Measurements from ENCODE around the gene PHACTR1. TPM values are rescaled to one million over a fixed set of nuclear protein-coding genes. Genes with fewer than 3 reads are reported as not detected.

Gene PHACTR1
- total and polyA plus RNA-seq, 4 donors = 0.31 to 1.5 (median 0.79) TPM

- peaks cover 4 to 8% (median 5%) of the 10 kb centered on the region in 4 donors for H3K36me3 ChIP-seq (ENCODE audit: control insufficient read depth in 4 of 4, insufficient read depth in 3 of 4, low read depth in 1 of 4, low read length in 3 of 4)
- peak within 1 kb of the TSS; percentile 82 to 84 for H3K9ac ChIP-seq (ENCODE audit: low read depth in 1 of 2, low read length in 2 of 2)
- H3K27ac ChIP-seq (ENCODE audit: low read depth in 1 of 2, low read length in 2 of 2) = peak within 1 kb of the TSS; percentile 87 to 94
- DNase-seq (ENCODE audit: low spot score) = peak; percentile 95
- WGBS = under 1% methylated on average over 63 of the region's 63 CpGs
- H3K27me3 ChIP-seq (ENCODE audit: control insufficient read depth in 4 of 4, insufficient read depth in 4 of 4, low read length in 3 of 4) = no peaks in the 10 kb centered on the region
- H3K9me3 ChIP-seq (ENCODE audit: control insufficient read depth in 4 of 4, low read length in 3 of 4) = no peaks in the 10 kb centered on the region
- H3K4me1 ChIP-seq (ENCODE audit: control insufficient read depth in 4 of 4, insufficient read depth in 4 of 4, low read length in 3 of 4) = peaks cover 0 to 12% (median 4%) of the 10 kb centered on the region in 4 donors
- H3K4me3 ChIP-seq (ENCODE audit: low read depth in 1 of 3, low read length in 3 of 3) = peak within 1 kb of the TSS; percentile 84 to 97 (median 88)
- TF ChIP-seq GABPA (IDR thresholded peaks at IDR 0.05 in 1 of 2, conservative IDR thresholded peaks at IDR 0.05 in 1 of 2) = peak in 1 of 2 donors; percentile 83
- TF ChIP-seq RXRA (IDR thresholded peaks at IDR 0.05) = no peak
- no peak for TF ChIP-seq FOXA2 (IDR thresholded peaks at IDR 0.05)
- peak; percentile 16 for TF ChIP-seq YY1 (IDR thresholded peaks at IDR 0.05)
- TF ChIP-seq ATF3 (IDR thresholded peaks at IDR 0.05) = no peak
- peak in 1 of 2 donors; percentile 27 for TF ChIP-seq RAD21 (IDR thresholded peaks at IDR 0.05)
- no peak for TF ChIP-seq HNF4A (conservative IDR thresholded peaks at IDR 0.05)
- TF ChIP-seq CTCF (IDR thresholded peaks at IDR 0.05; ENCODE audit: low read depth, low read length, missing input control) = peak; percentile 27
- TF ChIP-seq REST (IDR thresholded peaks at IDR 0.05) = no peak
- peak; percentile 40 for TF ChIP-seq TAF1 (conservative IDR thresholded peaks at IDR 0.05)
- TF ChIP-seq SP1 (IDR thresholded peaks at IDR 0.05) = no peak
These were observed 611.7 kb downstream of the PHACTR1 start, which contains the start of gene TBC1D7 for GRCh38 chr6:13328076-13328874. TSS of gene TBC1D7 (minus strand) at chr6:13328537. CDS start at chr6:13326898, 1,639 bp downstream.

GRCh38 chr6:13328875-13329183 is 612.3 kb downstream of the PHACTR1 start:
- 2% methylated on average over 2 of the region's 2 CpGs for WGBS
- peak overlapping the region; percentile 63 to 84 for H3K9ac ChIP-seq (ENCODE audit: low read depth in 1 of 2, low read length in 2 of 2)
- peak overlapping the region; percentile 84 to 89 (median 88) for H3K4me3 ChIP-seq (ENCODE audit: low read depth in 1 of 3, low read length in 3 of 3)
- no peak for DNase-seq (ENCODE audit: low spot score)
- no peaks in the 10 kb centered on the region for H3K27me3 ChIP-seq (ENCODE audit: control insufficient read depth in 4 of 4, insufficient read depth in 4 of 4, low read length in 3 of 4)
- peaks cover under 1 to 8% (median 2%) of the 10 kb centered on the region in 4 donors for H3K36me3 ChIP-seq (ENCODE audit: control insufficient read depth in 4 of 4, insufficient read depth in 3 of 4, low read depth in 1 of 4, low read length in 3 of 4)
- H3K4me1 ChIP-seq (ENCODE audit: control insufficient read depth in 4 of 4, insufficient read depth in 4 of 4, low read length in 3 of 4) = peaks cover 0 to 12% (median 4%) of the 10 kb centered on the region in 4 donors
- peak overlapping the region; percentile 87 to 94 for H3K27ac ChIP-seq (ENCODE audit: low read depth in 1 of 2, low read length in 2 of 2)
- no peaks in the 10 kb centered on the region for H3K9me3 ChIP-seq (ENCODE audit: control insufficient read depth in 4 of 4, low read length in 3 of 4)
- TF ChIP-seq HNF4A (conservative IDR thresholded peaks at IDR 0.05) = no peak
- no peak for TF ChIP-seq ZBTB33 (IDR thresholded peaks at IDR 0.05)
- no peak for TF ChIP-seq RAD21 (IDR thresholded peaks at IDR 0.05)
- TF ChIP-seq RXRA (IDR thresholded peaks at IDR 0.05) = no peak
- TF ChIP-seq YY1 (IDR thresholded peaks at IDR 0.05) = no peak
- no peak for TF ChIP-seq SP1 (IDR thresholded peaks at IDR 0.05)
- TF ChIP-seq REST (IDR thresholded peaks at IDR 0.05) = no peak
- TF ChIP-seq MAX (IDR thresholded peaks at IDR 0.05) = no peak
- TF ChIP-seq TAF1 (conservative IDR thresholded peaks at IDR 0.05) = no peak
- TF ChIP-seq EGR1 (IDR thresholded peaks at IDR 0.05; ENCODE audit: low read depth in 2 of 2) = no peak
- no peak for TF ChIP-seq FOXA1 (IDR thresholded peaks at IDR 0.05)
- TF ChIP-seq NR2F2 (IDR thresholded peaks at IDR 0.05) = no peak

Data from liver (tissue), 9 donors.